ENCODE results near the gene GDPD5.
A peak's percentile ranks its signal among the peaks of the same experiment; 100 is the strongest.

Gene GDPD5

GRCh38 chr11:75562836-75563484, 37.2 kb upstream of the GDPD5 start:
- TF ChIP-seq CTCF (conservative IDR thresholded peaks at IDR 0.05), result no peak
- H3K27ac ChIP-seq, result peak overlapping the region; percentile 91

- peak within 1 kb of the TSS; percentile 91 for H3K27ac ChIP-seq
- no peak for TF ChIP-seq CTCF (conservative IDR thresholded peaks at IDR 0.05)
Measured at GRCh38 chr11:75562048-75562835, 36.5 kb upstream of the GDPD5 start, which contains the start of gene SERPINH1. TSS of gene SERPINH1 (plus strand) at chr11:75562253. CDS start at chr11:75566350, 4,097 bp downstream.

GRCh38 chr11:75561426-75562047, 35.8 kb upstream of the GDPD5 start:
- no peak for TF ChIP-seq CTCF (conservative IDR thresholded peaks at IDR 0.05)
- peak overlapping the region; percentile 91 for H3K27ac ChIP-seq

GRCh38 chr11:75560644-75561043, 34.9 kb upstream of the GDPD5 start:
- no peak overlapping the region for H3K27ac ChIP-seq
- TF ChIP-seq CTCF (conservative IDR thresholded peaks at IDR 0.05), result no peak

- no peak for TF ChIP-seq CTCF (conservative IDR thresholded peaks at IDR 0.05)
- no peak overlapping the region for H3K27ac ChIP-seq
Measured at GRCh38 chr11:75558939-75559843, 33.5 kb upstream of the GDPD5 start.

GRCh38 chr11:75557666-75558494, 32.1 kb upstream of the GDPD5 start:
- no peak overlapping the region for H3K27ac ChIP-seq
- no peak for TF ChIP-seq CTCF (conservative IDR thresholded peaks at IDR 0.05)

Measured in VCaP (cell line).